DMS 273 treated with DMSO at 0.1 percent for 48 hours (cell line): ENCODE measurements around the gene IL1RAPL2.
"Not testable (repeated sequence)": the region's sequence is repeated elsewhere in the genome, so short reads cannot be mapped to it uniquely, and the experiment has no call there.

Experiments used
- DNase-seq: peaks from one replicate; lab custom pipeline; 2025; lab: John Stamatoyannopoulos, UW

Gene IL1RAPL2

GRCh38 chrX:105018865-105019264, 452.9 kb downstream of the IL1RAPL2 start:
- no peak for DNase-seq

- not testable (repeated sequence) for DNase-seq
Measured at GRCh38 chrX:105028962-105029361, 463.0 kb downstream of the IL1RAPL2 start.

- no peak for DNase-seq
Measured at GRCh38 chrX:105038672-105039328, 472.8 kb downstream of the IL1RAPL2 start.

GRCh38 chrX:105050921-105051320, 484.9 kb downstream of the IL1RAPL2 start:
- DNase-seq, result no peak

GRCh38 chrX:105051364-105051763, 485.4 kb downstream of the IL1RAPL2 start:
- DNase-seq, result no peak

- DNase-seq, result no peak
Measured at GRCh38 chrX:105052926-105053325, 486.9 kb downstream of the IL1RAPL2 start.

- no peak for DNase-seq
Measured at GRCh38 chrX:105063743-105064142, 497.7 kb downstream of the IL1RAPL2 start.

- DNase-seq, result no peak
Measured at GRCh38 chrX:105098201-105098600, 532.2 kb downstream of the IL1RAPL2 start.

- no peak for DNase-seq
Measured at GRCh38 chrX:105098812-105099211, 532.8 kb downstream of the IL1RAPL2 start.

- DNase-seq, result no peak
Measured at GRCh38 chrX:105101378-105101777, 535.4 kb downstream of the IL1RAPL2 start.

- DNase-seq, result no peak
Measured at GRCh38 chrX:105109936-105110335, 543.9 kb downstream of the IL1RAPL2 start.

GRCh38 chrX:105114554-105115130, 548.6 kb downstream of the IL1RAPL2 start:
- no peak for DNase-seq

GRCh38 chrX:105115596-105116320, 549.8 kb downstream of the IL1RAPL2 start:
- DNase-seq, result not testable (repeated sequence)

- no peak for DNase-seq
Measured at GRCh38 chrX:105116486-105116885, 550.5 kb downstream of the IL1RAPL2 start.

- DNase-seq, result no peak
Measured at GRCh38 chrX:105117621-105118020, 551.6 kb downstream of the IL1RAPL2 start.

- no peak for DNase-seq
Measured at GRCh38 chrX:105120463-105120862, 554.5 kb downstream of the IL1RAPL2 start.

GRCh38 chrX:105121186-105121585, 555.2 kb downstream of the IL1RAPL2 start:
- DNase-seq, result no peak

- DNase-seq, result no peak
Measured at GRCh38 chrX:105126201-105126600, 560.2 kb downstream of the IL1RAPL2 start.

- DNase-seq, result no peak
Measured at GRCh38 chrX:105134273-105134672, 568.3 kb downstream of the IL1RAPL2 start.

GRCh38 chrX:105136786-105137185, 570.8 kb downstream of the IL1RAPL2 start:
- DNase-seq, result no peak

- no peak for DNase-seq
Measured at GRCh38 chrX:105150036-105150435, 584.0 kb downstream of the IL1RAPL2 start.

GRCh38 chrX:105150557-105150956, 584.6 kb downstream of the IL1RAPL2 start:
- no peak for DNase-seq

- no peak for DNase-seq
Measured at GRCh38 chrX:105167233-105167632, 601.2 kb downstream of the IL1RAPL2 start.
